NCI-H187 (cell line): ENCODE results near the gene SMIM21.
A peak's percentile ranks its signal among the peaks of the same experiment; 100 is the strongest.

Source experiments
- DNase-seq, 2 experiments: peaks; one replicate each; lab custom pipeline; 2025; lab: John Stamatoyannopoulos, UW

Gene SMIM21

DNA sequence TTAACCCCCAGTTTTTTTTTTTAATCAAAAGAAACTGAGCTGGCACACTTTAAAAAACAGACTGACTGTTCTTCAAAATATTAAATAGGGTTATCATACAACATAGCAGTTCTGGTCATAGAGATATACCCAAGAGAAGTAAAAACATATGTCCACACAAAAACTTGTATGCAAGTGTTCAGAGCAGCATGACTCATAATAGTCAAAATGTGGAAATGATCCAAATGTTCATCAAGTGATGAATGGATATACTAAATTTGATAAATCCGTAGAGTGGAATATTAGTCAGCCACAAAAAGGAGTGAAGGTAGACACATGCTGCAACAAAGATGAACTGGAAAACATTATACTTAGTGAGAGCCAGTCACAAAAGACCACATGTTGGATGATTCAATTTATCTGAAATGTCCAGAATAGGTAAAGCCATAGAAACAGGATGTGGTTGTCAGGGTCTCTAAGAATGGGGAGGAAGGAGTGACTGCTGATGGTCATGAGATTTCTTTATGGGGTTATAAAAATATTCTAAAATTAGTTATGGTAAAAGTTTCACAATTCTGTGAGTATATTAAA, 5.1 kb downstream of the SMIM21 start:
- DNase-seq: no peak

DNA sequence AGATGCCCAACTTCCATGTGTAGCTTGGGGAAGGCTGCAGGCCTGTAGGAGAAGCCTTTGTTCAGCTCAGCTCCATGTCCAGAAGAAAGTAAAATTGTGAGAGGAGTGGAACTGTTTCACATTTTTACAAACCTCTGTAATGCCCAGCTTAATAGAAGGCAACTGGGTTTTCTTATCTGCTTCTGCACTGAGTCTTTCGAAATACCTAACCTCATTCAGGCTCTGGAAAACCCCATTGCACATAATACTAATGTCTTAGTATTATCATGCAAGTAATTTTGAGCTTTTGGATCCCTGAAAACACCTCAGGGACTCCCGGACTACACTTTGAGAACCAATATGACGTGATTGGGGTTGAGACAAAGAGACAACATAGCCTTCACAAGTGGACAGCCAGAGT, 5.8 kb downstream of the SMIM21 start:
- no peak for DNase-seq

DNA sequence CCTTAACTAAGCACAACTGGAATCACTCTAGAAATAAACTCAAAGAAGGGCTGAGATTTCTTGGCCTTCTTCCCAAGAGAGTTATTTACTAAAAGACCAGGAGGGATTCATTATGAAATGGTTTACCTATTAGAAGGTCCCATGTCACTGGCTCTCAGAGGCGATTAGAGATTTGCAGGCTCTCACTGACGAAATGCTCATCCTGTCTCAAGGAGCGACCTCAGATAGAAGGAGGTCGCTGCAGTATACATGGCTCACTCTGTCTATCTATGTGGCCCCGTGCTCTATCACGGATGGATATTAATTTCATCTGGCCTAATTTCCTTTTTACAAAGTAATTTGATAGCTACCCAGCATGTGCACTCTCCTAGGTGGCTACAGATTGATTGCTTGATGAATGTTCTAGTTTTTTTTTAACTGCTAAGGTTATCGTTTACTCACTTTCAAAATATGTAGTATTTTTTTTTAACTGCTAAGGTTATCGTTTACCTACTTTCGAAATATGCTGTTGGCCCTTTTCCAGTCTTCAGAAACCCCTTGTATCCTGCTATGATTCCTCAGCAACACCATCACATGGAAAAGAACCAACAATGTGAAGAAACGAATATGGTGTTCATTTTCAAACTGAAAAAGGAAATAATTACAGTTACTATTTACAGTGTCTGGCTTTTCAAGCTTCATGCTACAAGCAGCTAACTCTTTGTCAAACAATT, 9.1 kb downstream of the SMIM21 start:
- no peak for DNase-seq

DNA sequence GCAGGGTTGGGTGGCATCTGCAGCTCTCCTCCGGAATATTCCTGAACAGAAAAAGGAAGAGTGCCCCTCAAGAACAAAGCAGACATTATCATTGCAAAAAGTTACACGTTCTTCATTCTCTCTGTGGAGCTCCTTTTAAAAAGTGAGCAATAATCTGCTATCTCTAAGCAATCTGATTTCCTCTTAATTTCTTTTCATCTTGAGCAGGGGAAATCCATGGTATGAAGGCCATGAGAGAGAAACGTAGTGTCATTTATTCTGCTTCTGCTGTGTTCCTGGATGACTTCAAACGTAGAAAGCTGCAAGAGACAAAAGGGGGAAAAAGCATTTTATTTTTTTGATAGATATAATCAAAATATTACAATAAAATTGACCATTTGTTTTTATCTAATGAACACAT, 16.9 kb downstream of the SMIM21 start:
- DNase-seq: no peak

DNA sequence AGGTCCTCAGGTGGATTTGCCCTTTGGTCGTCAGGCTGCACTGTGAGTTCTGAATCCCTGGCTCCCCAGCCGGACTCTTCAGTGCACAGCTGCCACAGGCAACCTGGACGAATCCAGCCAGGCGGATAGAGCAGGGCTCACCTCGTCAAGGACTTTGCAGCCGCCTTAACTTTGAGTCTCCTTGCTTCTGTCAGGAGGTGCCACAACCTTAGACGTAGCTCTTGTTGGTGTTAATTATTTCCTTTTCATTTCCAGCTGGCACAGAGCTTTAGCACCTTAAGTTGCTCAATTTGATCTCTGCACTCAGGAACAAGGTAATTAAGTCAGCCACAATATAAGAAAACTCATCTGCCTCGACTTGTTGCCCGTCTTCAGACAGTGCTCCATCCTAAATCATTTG, 17.7 kb downstream of the SMIM21 start:
- DNase-seq: no peak

DNA sequence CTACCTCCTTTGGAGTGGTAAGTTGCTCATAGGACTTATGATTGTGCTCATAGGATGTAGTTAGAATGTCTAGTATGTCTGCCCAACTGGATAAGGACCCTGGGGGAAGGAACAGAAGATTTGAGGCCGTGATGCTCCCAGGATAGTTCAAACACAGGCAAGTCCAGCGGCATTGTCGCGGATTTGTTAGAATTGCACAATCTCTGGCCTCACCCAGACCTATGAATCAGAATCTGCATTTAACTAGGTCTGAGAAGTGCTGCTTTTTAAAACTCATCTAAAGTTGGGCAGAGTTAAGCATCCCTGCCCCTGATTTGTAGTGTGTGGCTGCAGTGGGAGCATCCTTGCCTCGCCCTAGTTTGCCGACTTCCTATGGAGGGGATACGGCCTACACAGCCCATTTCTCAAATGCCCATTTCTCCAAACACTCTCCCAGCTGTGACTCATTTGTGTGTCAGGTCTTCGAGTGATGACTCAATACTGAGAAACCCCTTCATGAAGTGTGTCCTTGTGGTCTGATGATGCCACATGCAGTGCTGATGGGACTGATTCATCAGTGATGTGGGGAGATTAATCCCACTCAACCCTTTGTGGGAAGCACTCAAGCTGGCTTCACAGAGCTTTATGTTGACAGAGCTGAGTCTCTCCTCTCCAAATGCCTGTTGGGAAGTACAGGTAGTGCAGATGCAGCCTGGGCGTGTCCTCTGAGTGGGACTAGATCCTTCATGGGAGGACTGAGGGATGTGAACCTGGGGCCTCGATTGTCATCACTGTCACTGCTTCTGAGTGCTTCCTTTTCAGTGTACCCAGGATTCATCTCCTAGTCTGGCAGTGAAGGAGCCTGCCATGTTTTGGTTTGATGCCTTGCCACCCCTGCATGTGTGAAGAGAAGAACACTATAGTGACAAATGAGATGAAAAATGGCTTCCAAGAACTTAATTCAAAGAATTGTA, 18.7 kb downstream of the SMIM21 start:
- DNase-seq: peak; percentile 70 to 72

DNA sequence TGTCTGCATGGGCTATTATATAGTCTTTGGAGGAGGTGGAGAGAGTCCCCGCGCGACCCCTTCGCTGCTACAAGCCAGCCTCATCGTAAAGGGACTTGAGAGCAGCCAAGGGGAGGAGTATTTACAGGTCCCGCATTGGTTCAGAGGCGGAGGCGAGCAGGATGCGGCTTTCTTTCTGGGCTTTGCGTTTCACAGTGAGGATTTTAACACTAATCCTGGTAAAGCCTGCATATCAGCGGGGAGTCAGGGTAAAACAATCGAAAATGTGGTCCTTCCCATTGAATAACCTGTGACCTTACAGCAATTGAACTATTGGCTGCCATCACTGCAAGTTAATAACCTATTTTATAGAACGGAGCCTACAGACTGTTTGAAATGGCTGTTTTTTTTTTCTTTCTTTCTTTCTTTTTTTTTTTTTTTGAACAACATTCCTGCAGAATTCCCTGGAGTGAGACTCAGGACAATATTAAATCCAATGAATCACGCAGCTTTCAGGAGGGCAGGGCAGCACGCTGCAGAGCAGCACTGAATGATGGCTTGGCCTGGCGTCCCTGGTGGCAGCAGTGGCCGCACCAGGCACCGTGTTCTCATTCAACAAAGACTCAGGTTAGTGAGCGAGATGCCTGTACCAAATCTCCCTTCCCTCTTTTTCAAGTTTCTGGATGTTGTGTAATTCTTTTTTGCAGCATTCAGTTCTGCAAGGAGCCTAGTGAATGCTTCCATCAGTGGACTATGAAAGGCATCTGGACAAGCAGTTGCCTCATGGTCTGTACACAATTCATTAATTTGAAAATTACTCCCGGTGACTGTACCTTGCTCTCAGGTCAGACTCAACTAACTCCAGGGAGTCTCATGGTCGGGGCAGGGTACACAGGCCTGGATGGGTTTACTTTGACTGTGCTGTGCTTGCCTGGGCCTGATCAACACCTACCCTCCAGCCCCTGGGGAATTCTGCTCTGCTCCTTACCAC, 19.8 kb downstream of the SMIM21 start:
- no peak for DNase-seq

DNA sequence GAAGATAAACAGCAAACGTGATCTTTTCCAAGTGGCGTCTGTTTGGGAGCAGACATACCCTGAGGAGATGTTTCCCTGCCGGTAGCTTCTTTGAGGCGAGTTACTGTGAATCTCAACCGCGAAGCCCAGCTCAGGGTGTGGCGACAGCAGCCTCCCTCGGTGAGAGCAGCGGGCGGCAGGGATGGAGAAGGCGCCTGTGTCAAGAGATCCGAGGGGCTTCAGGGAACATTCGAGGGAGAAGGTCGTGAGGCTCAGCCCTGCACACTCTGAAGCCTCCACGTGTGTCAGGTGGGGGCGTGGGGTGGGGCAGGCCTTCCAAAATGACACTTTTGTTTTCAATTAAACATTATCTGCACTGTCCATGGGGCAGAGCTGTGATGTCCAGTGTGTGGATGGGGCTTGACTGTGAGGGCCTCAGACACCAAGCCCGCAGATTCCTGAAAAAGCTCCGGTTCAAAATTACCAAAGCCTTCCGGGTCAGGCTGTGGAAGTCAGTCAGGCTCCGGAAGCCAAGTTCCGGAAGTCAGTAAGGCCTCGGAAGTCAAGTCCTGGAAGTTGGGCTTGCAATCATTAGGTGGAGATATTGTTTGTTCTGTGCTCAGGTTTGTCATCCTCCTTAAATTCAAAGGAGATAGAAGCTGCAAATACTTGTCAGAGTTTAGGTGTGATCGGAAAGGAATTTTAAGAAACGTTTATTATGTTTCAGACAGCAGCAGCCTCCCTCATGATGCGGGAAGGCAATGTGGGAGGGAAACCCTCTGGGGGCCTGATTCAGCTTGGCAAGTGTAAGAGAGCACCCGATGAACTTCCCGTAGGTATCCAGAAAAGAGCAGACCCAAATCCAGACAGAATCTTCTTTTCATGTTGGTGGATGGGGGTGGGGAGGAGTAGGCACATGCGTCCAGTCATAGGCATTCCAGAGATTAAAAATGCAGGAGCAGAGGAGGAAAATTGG, 20.7 kb downstream of the SMIM21 start:
- DNase-seq: no peak

DNA sequence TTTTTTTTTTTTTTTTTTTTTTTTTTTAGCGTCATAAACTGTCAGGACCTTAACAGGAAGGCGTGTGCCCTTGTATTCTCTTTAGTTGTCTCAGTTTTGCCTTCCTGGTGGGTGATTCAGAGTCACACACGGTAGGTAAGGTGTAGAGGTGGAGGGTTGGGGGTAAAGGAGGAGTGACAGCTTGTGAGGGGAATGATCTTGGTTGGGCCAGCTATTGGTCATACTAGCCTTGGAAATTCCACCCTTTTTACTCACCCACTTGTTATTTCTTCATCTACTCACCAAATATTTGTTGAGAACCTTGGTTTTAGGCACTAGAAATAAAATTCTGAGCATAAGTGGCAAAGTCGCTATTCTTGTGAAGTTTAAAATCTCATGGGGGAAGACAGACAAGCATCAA, 22.2 kb downstream of the SMIM21 start:
- no peak for DNase-seq

DNA sequence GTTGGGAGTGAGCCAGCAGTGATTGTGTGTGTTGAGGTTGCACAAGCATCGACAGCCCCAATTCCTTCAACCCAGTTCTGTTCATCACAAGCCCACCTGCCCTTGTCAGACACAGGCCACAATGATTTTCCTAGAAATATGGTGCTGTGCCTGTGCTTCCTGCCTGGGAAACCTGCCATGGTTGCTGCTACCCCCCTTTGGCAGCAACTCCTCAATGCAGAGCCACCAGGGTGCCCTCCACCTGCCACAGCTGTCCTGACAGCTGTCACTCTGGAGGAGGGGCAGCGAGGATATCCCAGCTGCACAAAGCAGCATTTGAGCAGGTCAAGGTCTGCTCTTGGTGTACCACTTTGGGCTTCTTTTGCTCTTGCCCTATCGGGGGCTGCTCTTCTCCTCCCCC, 27.1 kb downstream of the SMIM21 start:
- no peak for DNase-seq

DNA sequence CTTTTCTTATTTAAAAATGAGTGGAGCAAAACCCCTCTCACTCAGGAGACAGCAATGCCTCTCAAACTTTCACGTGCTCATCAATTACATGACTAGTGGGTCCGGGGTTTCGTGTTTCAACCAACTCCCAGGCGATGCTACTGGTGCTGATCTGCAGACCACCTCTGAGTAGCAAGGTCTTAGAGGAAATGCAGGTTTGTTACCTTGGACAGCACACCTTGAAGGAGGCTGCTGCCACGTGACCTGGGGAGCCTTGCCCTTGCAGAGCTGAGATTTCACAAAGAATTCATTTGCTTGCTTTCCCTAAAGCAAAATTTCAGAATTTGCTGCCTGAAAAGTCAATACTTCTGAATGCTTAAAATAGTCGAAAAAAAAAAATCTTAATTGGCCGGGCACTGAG, 32.4 kb downstream of the SMIM21 start:
- no peak for DNase-seq

DNA sequence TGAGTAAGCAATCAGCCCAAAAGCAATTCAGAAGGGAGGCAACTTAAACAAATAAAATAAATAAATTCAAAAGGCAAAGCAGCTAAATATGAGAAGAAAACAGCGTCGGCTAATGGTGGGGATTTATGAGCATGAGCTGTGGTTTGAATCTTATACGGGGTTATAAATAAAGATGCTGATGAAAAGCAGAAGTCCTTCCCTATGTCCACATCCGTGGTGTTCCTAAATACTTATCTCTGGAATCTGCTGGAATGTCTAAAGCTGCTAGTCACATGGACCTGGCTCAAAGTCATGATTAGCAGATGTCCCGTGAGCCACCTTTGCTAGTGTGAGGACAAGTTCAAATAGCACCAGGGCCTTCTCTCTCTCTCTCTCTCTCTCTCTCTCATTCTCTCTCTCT, 33.8 kb downstream of the SMIM21 start:
- no peak for DNase-seq

DNA sequence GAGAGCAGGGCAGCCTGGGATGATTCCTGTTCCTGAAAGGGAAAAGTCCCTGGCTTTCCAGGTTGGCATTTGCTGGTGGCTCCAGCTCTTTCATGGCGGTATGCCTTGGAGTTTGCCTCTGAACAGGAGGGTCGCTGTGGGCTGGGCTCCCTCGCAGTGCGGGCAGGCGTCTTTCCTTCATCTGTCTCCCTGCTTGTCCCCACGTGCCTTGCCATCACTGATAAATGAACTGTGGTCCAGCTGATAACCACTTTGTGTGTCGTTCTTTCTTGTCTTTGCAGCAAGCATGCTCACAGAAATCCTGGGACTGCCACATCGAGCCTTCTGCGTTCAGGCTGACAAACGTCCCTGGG, 35.3 kb downstream of the SMIM21 start:
- DNase-seq: no peak

DNA sequence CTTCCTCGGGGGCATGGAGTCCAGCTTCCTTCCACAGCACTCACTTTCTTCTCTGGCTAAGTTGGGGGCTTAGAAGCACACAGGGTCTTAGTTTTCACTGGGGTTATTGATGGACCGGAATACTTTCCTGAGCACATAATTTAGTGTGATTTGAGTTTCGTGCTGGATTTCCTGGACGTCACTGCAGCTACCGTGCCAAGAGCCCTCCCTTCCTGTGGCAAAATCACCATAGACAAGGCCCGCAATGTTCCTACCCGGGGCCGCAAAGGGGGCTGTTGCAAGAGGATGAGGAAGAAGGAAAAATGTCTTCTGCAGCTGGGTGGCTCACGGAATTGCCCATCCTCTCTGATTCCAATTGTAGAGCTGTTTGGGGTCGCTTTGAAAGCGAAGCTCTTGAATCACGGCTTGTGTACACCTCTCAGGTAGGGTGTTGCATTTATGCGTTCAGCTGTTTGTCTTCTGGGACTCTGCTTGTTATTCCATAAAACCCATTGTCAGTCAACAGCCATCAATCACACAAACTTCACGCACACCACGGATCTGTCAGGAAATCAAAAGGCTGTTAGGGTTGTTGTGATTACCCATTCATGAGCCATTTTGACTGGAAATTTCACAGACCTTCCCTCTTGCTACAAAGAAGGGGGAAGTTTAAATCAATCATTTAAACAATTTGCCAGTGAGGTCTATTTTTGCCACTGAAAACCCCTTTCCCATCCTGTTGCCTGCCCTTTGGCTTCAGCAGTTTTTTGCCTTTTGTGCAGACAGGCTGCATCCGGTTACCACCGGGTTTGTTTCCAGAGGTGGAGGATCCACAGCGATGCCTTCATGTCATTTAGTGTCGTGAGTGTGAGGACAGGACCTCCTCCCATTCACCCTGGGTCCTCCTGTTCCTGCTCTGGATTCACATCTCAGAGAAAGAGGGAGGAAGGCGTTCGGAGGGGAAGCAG, 36.0 kb downstream of the SMIM21 start:
- no peak for DNase-seq

DNA sequence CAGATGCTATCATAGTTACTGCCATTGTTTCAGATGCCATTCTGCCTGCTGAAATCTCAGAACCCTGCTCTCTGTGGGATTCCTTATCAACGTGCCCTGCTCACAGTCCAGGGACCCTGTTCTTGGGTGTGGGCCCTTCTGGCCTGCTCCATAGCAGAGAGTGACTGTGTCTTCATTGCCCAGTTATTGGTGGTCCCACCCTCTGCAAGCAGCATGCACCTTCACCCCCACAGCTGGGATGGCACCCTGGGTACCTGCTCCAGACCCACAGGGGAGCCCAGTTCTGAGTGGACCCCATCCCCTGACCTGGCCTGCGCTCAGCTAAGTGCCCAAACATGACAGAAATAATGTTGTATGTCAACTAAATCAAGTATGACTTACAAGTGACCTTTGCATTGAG, 36.6 kb downstream of the SMIM21 start:
- no peak for DNase-seq

DNA sequence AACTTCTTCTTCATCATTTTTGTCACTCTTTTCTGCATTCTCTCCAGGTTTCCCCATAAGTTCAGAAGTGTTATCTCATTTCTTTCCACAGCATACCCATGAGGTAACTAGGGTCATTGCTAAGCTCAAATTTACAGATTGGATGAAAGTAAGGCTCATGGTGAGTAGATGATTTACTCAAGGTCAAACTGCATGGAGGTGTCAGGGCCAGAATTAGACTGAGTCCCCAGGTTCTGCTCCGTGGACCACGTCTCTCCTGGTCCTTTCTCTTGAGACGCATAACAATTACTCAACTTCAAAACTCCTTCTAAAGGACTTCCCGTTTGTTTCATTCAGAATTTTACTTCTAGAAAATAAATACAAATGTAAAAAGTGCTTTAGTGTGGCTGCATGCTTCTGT, 43.4 kb downstream of the SMIM21 start:
- DNase-seq: no peak

DNA sequence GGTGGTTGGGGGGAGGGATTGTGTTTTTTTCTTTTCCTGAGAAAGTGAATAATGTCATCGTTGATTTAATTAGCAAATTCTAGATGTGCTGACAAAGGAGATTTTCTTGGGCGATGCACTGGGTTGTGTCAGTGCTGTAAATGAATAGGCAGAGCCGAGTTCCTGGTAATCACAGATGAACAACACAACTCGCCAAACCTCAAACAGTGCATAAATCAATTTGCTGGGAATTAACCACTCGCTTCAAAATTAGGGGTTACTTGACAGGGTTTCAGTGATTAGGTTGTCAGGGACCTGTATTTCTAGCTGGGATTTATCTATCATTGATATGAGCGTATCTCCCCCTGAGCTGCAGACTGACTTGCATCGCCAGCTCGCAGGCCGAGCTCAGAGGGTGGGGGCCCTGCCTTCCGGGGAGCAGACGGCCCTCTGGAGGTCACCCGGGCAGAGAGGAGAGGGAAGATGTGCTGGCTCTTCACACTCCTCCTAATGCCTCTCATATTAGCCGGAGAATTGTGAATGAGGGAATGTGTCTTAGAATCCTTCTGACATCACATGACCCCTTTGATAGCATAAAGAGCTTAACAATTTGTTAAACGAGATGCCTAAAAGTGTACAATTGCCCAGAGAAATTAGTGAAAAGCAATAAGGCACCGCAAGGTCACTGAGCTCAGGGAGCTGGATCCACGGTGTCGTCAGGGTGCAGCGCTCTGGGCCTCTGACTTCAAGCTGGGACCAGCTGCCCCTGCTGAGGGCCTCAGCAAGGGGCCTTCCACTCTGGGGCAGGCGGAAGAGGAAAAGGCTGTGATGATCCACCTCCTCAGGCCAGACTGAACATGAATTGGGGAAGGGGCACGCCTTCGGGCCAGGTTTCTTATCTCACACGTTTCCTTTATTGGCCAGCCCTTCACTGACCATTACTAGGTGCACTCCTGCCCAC, 48.9 kb downstream of the SMIM21 start:
- no peak for DNase-seq

DNA sequence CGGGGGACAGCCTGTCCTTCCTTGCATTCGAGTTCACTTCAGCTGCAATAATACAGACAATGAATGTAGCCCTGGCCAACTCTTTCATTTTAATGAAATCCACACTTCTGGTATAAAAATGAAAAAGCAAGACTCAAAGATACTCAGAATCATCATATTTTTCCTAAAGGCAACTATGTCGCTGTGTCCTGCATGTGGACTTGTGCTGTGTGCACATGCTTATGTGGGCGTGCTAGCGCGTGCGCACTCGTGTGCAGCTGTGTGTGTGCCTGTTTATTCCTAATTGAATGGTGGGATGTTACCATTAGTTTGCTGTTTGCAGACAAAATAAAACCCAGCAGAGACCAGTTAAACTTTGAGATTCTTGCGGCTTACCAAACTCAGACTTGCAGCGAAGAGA, 49.6 kb downstream of the SMIM21 start:
- no peak for DNase-seq
